GM19395 (cell line): Measurements from ENCODE around the gene RERE.

Experiments
- ATAC-seq: cut with Tn5 transposase; IDR thresholded peaks from one replicate; pipeline ENCODE4 v1.9.1; 2021; ENCODE audit warnings: mild to moderate bottlenecking, moderate library complexity; ENCODE audit not compliant: unreplicated experiment

Gene RERE

DNA sequence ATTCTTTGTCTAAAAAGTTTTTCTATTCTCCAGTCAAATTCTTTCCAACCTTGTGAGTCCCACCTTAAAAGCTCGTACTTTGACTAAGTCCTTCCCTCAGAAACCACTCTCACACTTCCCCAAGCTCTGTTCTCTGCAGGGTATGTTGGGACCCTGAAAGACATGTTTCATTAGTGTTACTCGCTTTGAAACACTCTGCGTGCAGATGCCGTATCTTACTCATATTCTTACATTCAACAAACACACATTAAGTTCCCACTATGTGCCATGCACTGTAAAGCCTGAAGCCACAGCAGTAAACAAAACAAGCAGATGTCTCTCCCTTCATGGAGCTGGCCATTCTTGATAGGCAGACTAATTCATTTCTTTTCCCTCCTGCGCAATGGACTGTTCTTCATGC, 229.7 kb downstream of the RERE start:
- no peak for ATAC-seq

DNA sequence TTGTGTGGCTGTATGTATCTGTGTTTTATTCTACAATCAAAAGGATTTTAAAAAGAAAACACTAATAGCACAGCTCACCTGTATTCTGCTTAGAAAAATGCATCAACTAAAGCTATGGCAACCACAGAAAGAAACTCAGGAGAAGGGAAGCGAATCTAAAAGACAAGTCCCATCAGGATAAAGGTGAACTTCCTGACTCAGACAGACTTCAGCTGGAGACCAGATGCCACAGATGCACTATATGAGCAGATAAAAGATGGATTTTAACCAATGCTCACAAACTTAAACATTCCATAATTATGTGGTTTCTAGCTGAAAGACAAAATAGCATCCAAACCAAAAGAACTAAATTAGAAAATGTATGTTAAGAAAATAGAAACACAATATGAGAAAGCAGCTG, 231.0 kb downstream of the RERE start:
- ATAC-seq: no peak

DNA sequence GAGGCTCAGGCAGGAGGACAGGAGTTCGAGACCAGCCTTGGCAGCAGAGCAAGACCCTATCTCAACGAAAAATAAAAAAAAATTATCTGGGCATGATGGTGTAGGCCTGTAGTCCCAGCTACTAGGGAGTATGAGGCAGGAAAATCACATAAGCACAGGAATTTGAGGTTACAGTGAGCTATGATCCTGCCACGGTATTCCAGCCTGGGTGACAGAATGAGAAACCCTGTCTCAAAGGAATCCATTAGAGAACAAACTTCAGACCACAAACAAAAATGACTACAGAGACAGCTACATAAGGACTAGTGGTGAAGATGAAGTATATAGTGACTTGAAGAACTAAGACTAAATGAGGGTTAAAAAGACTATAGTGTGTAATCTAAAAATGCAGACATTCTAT, 233.1 kb downstream of the RERE start:
- no peak for ATAC-seq

DNA sequence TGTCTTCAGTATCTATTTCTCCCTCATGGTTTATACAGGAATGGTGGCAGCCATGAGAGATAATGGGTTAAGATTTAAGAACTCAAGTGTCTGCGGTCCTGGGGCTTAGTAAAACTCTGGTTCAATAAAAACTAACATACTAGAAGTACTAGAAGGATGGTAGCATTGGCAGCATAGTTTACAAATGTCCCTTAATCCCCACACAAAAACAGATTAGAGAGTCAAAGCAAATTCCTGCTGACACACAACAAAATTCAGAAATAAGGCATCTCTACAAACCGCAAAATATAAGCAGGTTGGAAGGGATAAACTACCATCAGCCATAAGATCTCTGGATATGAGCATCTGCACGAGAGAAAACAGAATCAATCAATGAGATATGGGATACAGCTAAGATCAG, 234.4 kb downstream of the RERE start:
- no peak for ATAC-seq

DNA sequence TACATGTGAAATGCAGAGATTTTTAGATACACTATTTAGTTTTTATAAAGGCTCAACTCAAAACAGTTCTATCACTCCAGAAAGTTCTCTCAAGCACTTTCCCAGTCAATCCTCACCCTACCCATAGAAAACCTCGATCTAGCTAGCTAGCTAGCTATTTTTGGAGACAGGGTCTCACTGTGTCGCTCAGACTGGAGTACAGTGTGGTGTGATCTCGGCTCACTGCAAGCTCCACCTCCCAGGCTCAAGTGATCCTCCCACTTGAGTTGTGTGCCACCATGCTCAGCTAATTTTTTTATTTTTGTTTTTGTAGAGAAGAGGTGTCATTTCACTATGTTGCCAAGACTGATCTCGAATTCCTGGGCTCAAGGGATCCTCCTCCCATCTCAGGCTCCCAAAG, 236.9 kb downstream of the RERE start:
- ATAC-seq: no peak

DNA sequence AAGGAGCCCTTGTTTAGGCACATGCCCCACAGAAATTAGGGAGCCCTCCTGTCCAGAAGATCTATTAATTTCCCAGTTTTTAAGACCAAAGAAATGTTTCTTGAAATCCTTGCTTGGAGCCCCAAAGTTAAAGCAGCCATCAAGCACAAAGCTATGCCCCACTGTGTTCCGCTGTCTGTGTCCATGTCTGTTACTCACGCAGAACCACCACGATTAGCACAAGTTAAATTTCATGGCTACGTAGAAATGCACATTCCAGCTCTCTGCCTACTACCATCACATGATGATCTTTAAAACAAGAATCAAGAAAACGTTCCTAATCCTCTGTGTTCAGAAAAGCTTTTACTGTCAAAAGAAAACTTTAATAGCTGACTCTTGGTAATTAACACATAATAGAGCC, 238.5 kb downstream of the RERE start:
- ATAC-seq: no peak

DNA sequence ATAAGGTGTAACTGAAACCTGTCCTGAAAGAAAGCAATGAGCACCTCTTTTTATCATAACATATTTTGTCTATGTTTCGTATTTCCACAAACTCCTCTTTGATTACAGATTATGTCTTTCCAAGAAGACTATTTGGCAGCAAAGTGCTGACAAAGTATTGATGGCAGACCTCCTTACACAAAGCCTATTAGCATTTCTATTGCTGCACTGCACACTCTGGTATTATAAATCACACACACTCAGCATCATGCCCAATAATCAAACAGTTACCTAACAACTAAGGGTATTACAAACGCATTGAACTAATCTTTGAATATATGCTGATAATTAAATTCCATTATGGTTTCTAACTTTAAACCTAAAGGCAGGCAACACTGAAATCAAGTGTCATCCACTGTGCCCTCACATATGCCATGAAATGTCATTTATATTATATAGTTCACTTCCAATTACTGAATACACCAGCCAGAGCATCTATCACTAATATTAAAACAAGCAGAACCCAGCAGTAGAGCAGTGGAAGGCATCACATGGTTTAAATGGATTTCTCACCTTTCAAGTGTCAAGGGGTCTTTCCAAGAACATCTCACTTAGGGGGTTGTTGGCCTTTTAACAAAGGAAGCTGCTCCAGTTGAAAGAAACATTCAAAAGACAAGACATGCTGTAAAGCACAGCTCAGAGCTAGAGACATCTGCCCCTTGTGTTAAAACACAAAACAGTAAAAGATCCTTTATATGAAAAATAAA, 239.1 kb downstream of the RERE start:
- ATAC-seq: no peak

DNA sequence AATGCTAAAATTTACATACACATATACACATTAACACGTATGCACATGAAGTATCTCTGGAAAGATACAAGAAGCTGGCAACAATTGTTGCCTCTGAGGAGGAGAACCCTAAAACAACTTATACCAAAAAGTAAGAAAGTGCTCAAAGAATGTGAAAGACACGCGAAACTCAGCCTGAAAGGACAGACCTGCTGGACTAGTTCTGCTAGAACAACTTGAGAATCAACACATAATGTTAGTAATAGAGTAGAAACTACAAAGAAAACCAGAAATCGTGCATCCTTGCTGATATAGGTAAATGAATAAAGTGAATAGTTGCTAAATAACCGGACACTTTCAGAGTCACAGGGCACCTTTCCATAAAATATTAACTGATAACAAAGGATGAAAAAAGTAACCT, 242.5 kb downstream of the RERE start:
- ATAC-seq: no peak

DNA sequence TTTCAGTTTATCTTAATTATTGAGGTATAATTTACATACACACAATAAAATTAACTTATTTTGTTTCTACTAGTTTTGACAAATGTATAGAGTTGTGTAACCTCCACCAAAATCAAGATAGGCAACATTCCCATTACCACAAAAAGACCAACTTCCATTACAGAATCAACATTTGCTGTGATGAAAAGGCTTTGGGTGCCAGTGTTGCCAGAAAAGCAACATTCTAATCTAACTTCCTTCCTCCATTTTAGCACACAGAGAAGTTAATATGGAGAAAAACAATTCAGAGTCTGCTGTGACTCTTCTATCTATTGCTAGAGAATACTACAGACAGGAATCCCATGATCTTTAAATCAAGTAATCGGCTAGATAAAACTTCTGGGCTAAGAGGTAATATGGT, 245.3 kb downstream of the RERE start:
- ATAC-seq: no peak

DNA sequence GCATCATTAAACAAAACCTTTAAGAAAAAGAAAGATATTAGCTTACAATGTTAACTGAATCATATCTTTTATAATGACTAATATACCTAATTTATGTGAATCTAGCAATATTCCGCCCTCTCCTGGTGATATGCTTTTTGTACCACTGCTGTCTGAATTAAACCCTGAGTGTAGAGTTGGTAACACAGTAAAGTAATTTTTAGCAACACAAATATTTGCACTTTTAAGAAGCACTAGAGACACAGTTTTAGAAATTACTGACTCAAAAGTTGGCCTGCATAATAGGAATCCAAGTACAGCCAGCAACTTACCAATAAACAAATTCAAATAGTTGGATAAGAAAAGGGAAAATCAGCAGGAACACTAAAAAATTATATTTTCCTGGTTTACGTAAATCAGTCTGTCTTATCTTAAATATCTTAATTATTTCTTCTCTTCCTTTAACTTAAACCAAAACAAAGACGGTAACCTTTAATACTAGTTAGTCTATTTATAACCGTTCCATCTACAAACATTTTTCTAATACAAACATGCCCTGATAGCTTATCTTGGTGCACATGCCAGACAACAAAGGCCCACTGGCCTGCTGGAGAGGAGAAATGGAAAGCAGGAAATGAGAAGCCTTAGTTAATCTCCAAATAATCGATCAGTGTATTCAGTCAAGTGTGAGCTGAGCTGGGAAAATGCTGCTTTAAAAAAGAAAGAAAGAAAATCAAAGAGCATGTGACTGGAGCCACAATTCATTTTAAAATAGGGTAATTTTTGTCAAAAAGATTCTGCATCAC, 246.0 kb downstream of the RERE start:
- ATAC-seq: no peak

DNA sequence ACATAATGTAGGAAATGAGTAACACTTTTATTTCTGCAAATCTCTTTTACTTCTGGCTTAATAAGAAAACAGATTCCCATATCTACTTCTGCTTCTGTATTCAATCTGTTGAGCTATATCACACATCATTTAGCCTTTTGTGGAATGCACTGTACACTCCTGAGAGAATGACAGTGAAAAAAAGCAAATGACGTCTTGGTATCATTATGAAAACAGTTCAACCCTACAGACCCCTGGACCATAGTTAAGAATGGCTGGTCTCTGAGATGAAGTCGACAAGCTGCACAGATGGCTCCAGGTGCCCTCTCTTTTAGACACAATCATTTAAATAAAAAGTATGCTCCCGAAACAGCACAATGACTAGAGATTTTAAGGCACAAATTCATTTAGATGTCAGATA, 247.0 kb downstream of the RERE start:
- no peak for ATAC-seq

DNA sequence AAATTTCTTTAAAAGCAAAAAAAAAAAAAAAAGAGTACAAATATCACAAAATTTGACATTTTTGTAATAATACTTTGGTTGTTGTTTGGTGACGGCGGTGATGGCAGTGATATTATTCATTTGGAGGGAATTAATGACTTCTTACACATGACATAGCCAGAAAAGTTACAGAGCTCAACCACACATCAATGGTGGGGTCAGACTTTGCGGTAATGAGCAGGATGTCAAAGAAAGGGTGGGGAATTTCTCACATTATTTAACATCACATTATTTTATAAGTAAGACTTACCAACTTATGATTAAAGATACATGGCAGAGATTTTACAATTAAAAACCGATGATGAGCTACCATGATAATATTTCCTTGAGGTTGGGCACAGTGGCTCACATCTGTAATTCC, 248.2 kb downstream of the RERE start:
- no peak for ATAC-seq

DNA sequence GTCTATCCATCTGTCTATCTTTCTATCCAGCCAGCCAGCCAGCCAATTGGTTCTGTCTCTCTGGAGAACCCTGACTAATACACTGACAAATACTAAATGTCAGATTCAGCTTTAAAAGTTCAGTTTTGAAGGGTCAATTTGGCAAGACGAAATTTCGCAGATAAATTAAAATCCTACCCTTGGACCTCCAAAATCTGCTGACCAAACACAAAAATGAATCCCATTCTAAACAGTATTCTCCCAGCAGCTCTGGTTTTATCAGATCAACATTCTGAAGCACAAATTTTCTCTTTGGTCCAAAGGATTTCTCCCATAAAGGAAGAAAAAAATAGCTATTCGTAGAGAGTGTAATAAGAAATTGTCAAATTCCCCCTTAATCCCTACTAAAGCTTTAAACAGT, 248.6 kb downstream of the RERE start:
- no peak for ATAC-seq

DNA sequence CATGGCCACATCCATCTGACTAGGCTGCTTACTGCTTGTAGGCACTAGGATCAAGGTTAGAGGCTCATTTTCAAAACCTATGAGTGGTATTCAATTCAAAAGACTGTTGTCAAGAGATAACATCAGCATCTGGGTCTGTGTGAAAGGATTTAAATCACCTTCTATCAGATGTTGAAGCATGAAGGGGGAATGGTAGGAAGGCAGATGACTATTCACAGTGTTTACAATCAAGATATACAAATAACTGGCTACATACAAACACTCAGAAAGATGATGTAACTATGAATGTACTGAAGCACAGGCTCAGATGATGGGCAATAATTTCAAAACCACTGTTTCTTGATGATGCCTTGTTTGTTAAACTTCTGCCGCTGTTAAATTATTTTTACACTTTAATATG, 250.3 kb downstream of the RERE start:
- ATAC-seq: no peak

DNA sequence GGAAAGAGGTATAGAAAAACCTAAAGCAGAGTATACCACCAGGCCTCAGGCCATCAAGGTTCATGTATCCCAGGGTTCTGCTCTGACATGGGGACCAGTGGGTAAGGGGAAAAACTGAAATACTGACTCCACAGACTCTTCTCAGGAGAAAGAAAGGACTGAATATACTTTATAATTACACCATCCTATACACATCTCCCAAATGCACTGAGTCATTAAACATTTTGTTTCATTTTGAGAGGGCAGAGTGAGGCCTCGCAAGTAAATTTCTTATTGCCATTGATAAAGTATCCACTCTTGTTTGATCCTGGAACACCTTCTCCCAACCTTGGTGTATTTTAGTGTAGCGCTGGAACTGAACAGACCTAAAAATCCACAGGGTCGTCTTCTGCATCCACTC, 251.6 kb downstream of the RERE start:
- no peak for ATAC-seq

DNA sequence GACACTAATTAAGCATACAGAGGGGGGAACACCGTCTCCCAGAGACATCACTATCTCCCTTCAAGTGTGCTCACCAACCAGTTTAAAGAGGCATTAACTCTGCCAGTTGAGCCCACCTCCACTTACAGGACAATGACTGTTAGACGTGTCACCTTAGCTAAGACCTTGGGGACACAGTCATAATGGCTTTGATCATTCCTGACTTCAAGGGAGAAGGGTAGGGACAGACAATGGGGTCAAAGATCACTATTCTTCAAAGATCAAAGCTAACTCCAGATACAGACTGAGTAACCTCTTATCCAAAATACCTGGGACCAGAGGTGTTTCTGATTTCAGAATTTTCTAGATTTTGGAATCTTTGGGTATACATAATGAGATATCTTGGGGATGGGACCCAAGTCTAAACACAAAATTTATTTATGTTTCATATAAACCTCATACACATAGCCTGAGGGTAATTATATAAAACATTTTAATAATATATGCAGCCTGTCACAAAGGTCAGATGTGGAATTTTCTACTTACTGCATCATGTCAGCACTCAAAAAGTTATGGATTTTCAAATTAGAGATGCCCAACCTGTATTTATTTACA, 253.4 kb downstream of the RERE start:
- ATAC-seq: no peak

DNA sequence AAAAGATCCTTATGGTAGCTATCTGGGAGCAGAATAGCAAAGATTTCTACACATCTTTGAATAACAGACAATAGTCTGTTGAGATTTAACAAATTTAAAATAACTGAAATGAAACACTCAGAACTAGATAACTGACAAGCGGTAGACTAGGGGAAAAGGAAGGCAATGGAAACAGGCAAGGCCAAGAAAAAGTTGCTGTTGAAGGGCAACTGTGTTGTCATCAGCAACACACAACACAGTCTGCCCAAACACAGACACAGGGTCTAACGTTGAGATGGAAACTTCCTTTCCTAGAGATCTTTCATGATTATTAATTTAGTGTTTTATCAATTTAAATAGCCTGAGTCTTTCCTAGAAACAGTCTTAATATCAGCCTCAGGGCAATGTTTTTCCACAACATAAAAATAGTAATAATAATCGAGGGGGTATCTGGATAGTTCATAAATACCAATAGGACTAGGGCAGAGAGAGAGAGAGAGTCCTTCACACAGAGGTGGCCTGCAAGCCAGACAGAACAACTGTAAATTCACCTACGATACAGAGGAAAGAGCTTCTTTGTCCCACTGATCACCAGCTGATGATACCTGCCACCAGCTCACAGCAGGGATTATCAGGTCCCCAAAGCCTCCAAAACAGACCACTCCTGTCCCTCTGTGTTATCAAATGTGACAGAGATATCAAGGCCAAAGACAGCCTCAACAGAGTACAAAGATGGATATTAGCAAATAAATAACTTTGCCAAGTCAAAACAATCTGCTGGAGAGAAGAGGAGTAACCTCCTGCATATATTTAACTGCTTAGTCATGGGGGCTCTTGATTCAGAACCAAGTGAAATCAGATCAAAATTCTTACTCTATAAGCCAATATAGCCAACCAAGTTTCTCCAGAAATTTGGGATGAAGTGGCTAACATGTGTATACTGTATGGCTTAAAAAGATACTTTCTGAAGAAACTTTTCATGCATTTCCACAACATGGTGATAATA, 254.3 kb downstream of the RERE start:
- ATAC-seq: no peak

DNA sequence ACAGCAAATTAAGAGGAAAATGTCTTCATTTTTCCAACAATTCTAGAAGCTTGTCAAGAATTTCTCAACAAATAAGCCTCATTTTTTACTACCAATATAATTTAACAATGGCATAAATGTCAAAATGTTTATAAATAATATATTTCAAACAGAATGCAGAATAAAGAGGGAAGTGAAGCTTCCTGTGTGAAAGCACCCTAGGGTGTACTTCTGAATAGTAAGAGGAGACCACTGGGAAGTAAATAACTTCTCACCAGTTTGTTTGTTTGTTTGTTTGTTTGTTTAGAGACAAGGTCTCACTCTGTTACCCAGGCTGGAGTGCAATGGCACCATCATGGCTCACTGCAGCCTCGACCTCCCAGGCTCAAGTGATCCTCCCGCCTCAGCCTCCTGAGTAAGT, 255.2 kb downstream of the RERE start:
- ATAC-seq: no peak

DNA sequence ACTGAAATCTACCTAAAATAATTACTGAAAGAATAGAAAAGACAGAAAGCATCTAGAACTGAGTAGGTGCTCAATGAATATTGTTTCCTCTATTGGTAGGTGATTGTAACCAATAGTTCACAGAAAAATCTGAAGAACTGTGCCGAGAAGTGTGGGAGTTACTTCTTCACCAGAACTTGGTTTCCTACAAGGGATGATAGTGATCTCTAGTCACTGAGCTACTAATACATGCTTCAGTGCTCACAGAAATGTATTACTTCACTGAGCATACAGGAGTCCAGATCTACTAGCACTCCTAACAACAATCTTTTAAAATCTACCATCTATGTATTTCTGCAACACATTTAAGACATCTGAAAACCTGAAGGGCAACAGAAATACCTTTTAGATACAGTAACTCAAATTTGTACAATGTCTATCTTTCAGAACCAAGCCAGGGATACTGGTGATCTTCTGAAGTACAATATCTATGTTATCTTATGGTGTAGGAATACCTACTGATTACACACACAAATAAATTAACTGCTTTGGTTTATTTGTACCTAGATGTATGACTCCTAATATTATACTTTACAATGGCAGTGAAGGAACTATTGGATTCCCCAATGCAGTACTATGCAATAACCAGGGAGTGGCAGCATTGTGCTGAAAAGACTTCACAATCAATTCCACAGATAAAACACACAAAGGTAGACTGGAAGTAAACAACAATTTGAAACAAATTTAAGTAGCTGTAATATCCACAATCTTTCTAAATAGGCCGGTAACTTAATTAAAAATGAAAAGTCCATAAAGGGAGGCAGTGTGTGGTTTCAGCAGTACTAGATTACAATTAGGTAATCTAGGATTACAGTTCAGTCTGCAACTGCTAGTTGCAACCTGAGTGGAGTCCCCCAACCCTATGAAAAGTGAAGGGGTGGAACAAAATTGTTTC, 256.6 kb downstream of the RERE start:
- no peak for ATAC-seq

DNA sequence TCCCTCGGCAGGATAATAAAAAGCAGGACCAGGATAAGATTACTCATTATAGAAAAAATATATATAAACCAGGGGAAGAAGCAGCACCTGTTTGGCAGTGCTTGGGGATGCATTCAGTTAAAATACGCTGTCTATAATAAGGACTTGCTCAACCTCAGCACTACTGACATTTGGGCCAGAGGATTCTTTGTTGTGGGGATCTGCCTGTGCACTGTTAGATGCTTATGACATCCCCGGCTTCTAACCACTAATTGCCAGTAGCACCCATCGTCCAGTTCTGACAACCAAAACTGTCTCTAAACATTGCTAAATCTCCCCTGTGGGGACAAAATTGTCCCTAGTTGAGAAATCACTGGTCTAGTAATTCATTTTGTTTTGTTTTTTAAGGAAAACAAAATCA, 257.4 kb downstream of the RERE start:
- no peak for ATAC-seq
